Lung (tissue), 12 donors: Measurements from ENCODE around the gene SLC23A2. TPM values are rescaled to one million over a fixed set of nuclear protein-coding genes. Genes with fewer than 3 reads are reported as not detected.

Source experiments
- ATAC-seq: fragments of 200-7000 bp; cut with Tn5 transposase; one replicate; pipeline ENCODE4 v1.9.1; 2020; ENCODE audit warnings: moderate number of reproducible peaks; ENCODE audit not compliant: insufficient read depth, low FRiP score
- DNase-seq, 3 donors: peaks; one replicate each; pipeline ENCODE4 v3.0.0-alpha.2; 2013 to 2017
- H3K27ac ChIP-seq, 2 donors: one replicate each; pipeline ENCODE4 v1.5.1; 2013; ENCODE audit warnings: mild to moderate bottlenecking in 2 of 2, moderate library complexity in 2 of 2, control low read depth in 1 of 2, inconsistent platforms in 1 of 2, low read depth in 1 of 2, low read length in 1 of 2
- H3K27me3 ChIP-seq, 3 donors: one replicate each; pipeline ENCODE4 v1.5.1; 2013; ENCODE audit warnings: low read length in 2 of 3; ENCODE audit not compliant: control insufficient read depth in 3 of 3, insufficient read depth in 3 of 3
- H3K36me3 ChIP-seq, 4 donors: one replicate each; pipeline ENCODE4 v1.5.1; 2013; ENCODE audit warnings: low read length in 4 of 4, mild to moderate bottlenecking in 1 of 4, moderate library complexity in 1 of 4; ENCODE audit not compliant: control insufficient read depth in 4 of 4, insufficient read depth in 4 of 4
- H3K4me1 ChIP-seq, 5 donors: one replicate each; pipeline ENCODE4 v1.5.1; 2013; ENCODE audit warnings: low read length in 5 of 5, mild to moderate bottlenecking in 2 of 5, moderate library complexity in 1 of 5; ENCODE audit not compliant: control insufficient read depth in 5 of 5, insufficient read depth in 5 of 5
- H3K4me3 ChIP-seq: one replicate; pipeline ENCODE4 v1.5.1; 2013; ENCODE audit warnings: mild to moderate bottlenecking, control low read depth, moderate library complexity
- H3K9ac ChIP-seq, 2 donors: one replicate each; pipeline ENCODE4 v1.5.1; 2013; ENCODE audit warnings: low read length in 2 of 2, control low read depth in 1 of 2; ENCODE audit not compliant: insufficient read depth in 1 of 2
- H3K9me3 ChIP-seq, 4 donors: one replicate each; pipeline ENCODE4 v1.5.1; 2013; ENCODE audit warnings: low read length in 3 of 4, mild to moderate bottlenecking in 1 of 4, moderate library complexity in 1 of 4; ENCODE audit not compliant: control insufficient read depth in 4 of 4, insufficient read depth in 3 of 4
- CTCF ChIP-seq: IDR thresholded peaks from 2 replicates; pipeline ENCODE4 v1.5.1; 2012; ENCODE audit warnings: mild to moderate bottlenecking; ENCODE audit errors: control extremely low read depth, extremely low read depth
- WGBS, 2 donors: extraction: QIAGEN DNeasy Blood & Tissue Kit; methylation state at CpG; one replicate each; pipeline ENCODE4 v1.1.7; 2013; 5-methylcytosine and 5-hydroxymethylcytosine counted together
- polyA plus RNA-seq, 2 donors: library from polyadenylated mRNA; stranded (reverse); fragments of 200-250 nt; gene quantifications; one replicate each; pipeline ENCODE4 v1.2.1, GENCODE V29; 2013
- total RNA-seq, 2 donors: library from RNA; depleted of rRNA in 1 of 2; stranded (reverse); fragments of >200 nt in 1 of 2; gene quantifications; one replicate each; pipeline ENCODE4 v1.2.1, GENCODE V29; 2014 to 2021
- donor health status: control.
- donor health status: control.
- donor health status: Bipolar disorder and iron deficiency.
- donor health status: healthy.
- donor health status: DM: yes; HTN: yes; CAD: no.

SLC23A2 gene
- total and polyA plus RNA-seq, 4 donors, result 6.0 to 23.5 (median 14.3) TPM

DNA sequence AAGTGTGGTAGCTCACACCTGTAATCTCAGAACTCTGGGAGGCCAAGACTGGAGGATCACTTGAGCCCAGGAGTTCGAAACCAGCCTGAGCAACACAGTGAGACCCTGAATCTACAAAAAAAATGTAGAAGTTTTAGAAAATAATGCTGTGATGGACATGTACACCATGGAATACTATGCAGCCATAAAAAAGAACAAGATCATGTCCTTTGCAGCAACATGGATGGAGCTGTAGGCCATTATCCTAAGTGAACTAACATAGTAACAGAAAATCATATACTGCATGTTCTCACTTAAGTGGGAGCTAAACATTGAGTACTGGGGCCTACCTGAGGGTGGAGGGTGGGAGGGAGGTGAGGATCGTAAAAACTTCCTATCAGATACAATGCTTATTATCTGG lies 168.8 kb downstream of the SLC23A2 start:
- Histone ChIP-seq H3K27me3 (no peaks in the 10 kb centered on the region), H3K9me3 (no peaks in the 10 kb centered on the region), H3K4me3 (no peak overlapping the region), H3K36me3 (no peaks in the 10 kb centered on the region), H3K27ac (no peak overlapping the region), H3K9ac (no peak overlapping the region), H3K4me1 (peaks cover 0 to 62% (median 5%) of the 10 kb centered on the region in 5 donors)
- ATAC-seq (no peak), DNase-seq (no peak)
- no peak for TF ChIP-seq CTCF
- WGBS, 2 donors, result 93 to 95% methylated on average over 2 of the region's 2 CpGs

- WGBS, 2 donors, result 59 to 72% methylated on average over 2 of the region's 2 CpGs
- DNase-seq (no peak), ATAC-seq (no peak)
- Histone ChIP-seq H3K4me1 (peaks cover 0 to 46% (median 5%) of the 10 kb centered on the region in 5 donors), H3K9me3 (no peaks in the 10 kb centered on the region), H3K27ac (no peak overlapping the region), H3K4me3 (no peak overlapping the region), H3K9ac (no peak overlapping the region), H3K27me3 (no peaks in the 10 kb centered on the region), H3K36me3 (no peaks in the 10 kb centered on the region)
- TF ChIP-seq CTCF, result no peak
Measured at GRCh38 chr20:4830696-4831095, 170.6 kb downstream of the SLC23A2 start.

DNA sequence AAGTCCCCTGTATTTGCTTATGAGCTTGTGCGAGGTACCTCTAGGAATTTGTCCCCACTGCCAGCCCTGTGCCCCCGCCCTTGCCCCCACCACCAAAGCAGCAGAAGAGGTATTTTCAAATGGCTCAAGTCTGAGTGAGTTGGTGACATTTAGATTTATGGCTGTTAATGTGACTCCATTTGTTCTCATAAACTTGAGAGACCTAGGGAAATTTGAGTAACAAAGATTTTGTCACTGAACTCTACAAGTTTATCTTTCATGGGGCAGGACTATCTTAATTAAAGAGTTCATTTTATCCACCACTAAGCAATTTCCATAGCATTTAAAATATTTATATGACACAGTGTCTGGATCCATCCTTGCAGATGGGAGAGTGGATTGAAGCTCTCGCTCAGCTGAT lies 171.1 kb downstream of the SLC23A2 start:
- ATAC-seq (no peak), DNase-seq (no peak)
- 62 to 91% methylated on average over 3 of the region's 3 CpGs for WGBS, 2 donors
- Histone ChIP-seq H3K4me1 (peaks cover 0 to 43% (median 5%) of the 10 kb centered on the region in 5 donors), H3K27me3 (no peaks in the 10 kb centered on the region), H3K9me3 (no peaks in the 10 kb centered on the region), H3K27ac (no peak overlapping the region), H3K9ac (no peak overlapping the region), H3K36me3 (no peaks in the 10 kb centered on the region), H3K4me3 (no peak overlapping the region)
- no peak for TF ChIP-seq CTCF
